Raji (cell line): ENCODE measurements around the gene DMAC1.

Experiments
- POLR2A ChIP-seq: IDR thresholded peaks from 2 replicates; pipeline ENCODE4 v1.6.1; 2011; ENCODE audit warnings: low read depth, low read length, control low read depth; ENCODE audit not compliant: insufficient read depth

DMAC1 gene

DNA sequence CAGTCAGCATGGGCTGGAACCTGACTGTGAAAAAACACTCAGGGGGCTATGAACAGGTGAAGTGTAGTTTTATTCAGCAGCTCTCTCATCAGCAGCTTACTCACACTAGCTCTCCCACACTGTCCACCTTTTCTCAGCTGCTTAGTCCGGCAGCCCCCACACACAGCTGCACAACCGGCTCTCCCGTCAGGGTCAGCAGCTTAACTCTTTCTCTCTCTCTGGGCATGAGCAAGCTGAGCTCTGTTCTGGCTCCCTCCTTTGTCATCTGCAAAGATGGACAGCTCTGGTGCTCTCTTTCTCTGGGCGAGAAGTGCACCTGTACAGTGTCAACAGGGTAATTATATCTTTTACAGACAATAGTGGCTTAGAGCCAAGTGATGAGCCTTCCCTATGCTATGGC lies 8.2 kb downstream of the DMAC1 start:
- TF ChIP-seq POLR2A: no peak

DNA sequence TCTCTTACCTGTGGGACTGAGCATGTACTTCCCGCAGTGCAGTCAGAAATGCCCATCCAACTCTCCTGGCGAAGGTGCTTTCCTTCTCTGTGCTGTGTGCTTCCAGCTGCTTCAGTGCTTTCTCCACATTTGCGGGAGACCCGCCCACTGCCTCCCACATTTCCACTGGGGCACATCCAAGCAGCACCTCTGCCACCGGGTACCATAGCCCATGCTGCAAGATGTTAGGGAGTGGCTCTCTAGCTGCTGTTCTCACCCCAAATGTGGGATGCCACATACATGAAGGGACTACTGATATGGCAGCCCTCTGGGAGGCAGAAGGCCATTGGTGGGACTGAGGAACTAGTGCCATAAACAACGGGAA lies 8.8 kb downstream of the DMAC1 start:
- no peak for TF ChIP-seq POLR2A

DNA sequence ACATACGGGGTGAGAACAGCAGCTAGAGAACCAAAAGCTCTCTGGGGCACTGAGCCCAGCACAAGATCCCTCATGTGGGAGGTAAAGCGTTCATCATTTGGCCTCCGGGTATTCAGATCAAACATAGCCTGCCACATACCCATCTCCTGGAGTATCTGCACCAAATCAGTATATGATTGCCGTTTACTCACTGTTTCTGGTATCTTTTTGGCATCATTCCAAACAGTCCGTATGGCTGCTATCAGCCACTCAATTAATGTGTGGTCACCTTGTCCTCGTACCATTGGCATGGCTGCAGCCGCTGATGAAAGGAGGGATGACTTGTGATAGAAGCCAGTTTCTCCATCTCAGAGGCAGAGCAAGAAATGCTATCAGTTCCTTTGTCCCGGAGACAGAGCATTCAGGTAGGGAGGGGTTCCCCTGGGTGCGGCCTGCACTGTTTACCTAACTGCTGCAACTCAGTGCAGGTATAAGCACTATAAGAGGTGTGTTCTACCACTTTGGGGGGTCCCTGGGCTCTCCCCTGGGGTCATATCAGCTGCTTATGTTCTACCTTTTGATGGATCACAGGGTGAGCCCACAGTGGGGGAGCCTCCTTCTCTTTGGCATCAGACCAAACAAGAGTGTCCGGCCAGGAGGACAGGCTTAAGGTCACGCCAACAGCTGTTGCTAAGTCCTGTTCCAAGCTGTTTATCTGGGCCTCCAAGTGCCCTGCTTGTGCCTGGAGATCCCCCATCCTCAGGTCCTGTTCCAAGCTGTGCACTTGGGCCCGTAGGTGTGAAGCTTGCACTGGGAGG lies 9.4 kb downstream of the DMAC1 start:
- no peak for TF ChIP-seq POLR2A

DNA sequence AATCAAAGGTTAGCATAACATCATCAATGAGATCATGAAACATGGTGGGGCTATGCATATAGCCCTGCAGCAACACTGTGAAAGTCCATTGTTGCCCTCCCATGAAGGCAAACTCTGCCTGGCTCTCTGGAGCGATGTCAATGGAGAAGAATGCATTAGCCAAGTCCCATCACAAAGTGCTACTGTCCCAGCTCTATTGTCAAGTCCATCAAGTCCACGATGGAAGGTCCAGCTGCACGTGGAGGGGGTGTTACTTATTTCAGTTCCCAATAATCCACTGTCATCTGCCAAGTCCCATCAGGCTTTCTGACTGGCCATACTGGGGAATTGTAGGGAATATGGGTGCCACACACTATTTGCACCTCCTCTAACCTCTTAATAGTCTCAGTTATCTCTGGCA lies 10.8 kb downstream of the DMAC1 start:
- TF ChIP-seq POLR2A: no peak

DNA sequence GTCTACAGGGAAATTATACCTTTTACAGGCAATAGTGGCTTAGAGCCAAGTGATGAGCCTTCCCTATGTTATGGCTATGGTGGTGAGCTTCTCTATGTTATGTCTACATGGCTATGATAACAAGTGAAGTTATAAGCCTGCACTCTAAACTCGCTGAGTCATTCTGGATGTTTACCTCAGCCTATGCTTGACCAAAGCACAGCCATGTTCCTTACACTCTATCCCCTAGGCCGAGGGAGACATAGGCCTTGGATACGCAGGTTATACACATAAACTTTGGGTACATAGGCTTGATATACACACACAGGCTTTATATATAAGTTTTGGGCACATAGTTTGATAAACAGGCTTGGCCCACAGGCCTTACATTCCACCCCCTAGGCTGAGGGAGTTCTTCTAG lies 13.8 kb downstream of the DMAC1 start:
- no peak for TF ChIP-seq POLR2A

DNA sequence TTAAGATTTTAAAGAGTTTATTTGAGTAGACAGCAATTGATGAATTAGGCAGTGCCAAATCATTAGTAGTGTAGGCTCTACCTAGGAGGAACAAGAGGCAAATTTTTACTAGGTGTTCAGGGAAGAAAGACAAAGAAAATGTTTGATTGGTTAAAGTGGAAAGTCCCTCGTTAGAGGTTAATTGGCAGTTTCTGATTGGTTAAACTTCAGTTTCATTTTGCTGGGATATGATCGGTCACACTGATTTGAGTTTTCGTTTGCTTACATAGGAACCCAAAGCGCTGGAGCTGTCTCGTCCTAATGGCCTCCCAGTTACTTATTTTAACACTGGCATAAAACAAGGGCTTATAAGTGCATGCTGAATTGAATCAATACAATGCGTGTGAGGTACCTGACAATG lies 15.1 kb downstream of the DMAC1 start:
- TF ChIP-seq POLR2A: no peak

DNA sequence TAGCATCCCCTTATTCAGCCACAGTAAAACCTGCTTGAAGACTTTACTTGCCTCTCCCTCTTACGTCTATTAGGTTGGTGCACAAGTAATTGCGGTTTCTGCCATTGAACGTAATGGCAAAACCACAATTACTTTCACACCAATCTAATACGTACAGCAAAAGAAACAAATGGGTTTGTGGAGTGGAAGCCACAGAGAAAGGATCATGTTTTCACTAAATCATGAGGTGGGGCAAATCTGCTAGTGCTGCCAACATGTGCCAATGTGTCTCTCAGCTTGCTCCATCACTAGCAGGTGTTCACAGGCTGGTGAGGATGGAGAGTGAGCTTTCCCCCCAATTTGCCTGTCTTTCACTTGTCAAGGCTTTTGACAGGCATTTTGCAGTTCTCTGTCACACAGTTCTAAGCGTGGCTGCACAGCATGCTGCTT lies 15.9 kb downstream of the DMAC1 start:
- TF ChIP-seq POLR2A: no peak

DNA sequence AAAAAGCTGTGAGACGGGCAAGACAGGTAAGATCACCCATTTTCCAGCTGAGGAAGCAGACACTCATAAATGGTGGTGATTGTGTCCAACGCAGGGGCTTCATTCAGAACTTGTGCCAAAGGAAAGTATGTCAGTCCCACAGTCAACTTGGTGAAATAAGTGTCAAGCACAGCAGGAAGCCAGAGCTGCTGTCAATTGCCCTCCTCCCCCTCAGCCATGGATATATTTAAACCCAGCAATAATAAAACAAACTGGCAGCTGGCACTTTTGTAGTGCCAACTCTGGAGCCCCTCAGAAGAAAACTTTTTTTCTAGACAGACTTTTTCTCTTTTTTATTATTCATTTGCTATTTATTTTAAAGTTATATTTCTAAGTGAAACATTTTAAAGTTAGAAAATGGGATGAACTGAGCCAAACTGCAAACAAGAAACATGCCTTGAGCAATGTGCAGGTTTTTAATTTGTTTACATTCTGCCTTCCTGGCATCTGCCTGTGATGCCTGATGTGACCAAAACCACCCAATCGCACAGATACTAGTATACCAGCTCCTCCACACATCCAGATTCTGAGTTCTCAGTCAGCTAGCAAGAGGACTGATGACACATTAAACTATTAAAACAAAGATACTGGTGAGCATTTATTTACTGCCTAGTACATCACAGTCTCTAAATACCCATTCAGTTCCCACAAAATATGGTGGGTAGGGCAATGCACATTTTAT lies 17.0 kb downstream of the DMAC1 start:
- TF ChIP-seq POLR2A: no peak

DNA sequence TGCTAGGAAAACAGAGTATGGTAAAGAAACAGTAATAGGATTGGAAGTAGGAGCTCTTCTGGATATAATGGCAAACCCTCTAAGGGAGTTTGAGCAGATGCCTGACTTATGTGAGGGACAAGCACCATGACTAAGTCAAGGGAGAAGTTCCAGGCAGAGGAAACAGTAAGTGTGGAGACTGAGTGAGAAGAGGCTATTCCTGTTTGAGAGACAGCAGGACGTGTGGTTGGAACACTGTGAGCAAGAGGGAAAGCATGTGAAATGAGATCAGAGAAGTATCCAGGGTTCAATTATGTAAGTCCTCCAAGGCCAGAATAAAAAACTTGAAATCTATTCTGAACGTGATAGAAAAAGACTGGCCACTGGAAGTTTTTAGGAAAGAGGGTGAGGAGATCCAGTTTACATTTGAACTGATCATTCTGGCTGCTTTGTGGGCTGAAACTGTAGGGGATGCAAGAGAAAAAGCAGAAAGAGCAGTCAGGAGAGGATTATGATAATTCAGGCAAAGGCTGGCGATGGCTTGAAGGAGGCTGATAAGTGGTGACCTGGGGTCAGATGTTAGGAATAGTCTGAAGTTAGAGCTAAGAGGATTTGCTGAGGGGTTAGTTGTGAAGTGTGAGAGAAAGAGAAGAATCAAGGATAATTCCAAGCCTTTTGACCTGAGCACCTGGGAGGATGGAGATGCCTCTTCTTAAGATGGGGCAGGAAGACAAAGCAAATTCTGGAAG lies 19.2 kb downstream of the DMAC1 start:
- TF ChIP-seq POLR2A: no peak

DNA sequence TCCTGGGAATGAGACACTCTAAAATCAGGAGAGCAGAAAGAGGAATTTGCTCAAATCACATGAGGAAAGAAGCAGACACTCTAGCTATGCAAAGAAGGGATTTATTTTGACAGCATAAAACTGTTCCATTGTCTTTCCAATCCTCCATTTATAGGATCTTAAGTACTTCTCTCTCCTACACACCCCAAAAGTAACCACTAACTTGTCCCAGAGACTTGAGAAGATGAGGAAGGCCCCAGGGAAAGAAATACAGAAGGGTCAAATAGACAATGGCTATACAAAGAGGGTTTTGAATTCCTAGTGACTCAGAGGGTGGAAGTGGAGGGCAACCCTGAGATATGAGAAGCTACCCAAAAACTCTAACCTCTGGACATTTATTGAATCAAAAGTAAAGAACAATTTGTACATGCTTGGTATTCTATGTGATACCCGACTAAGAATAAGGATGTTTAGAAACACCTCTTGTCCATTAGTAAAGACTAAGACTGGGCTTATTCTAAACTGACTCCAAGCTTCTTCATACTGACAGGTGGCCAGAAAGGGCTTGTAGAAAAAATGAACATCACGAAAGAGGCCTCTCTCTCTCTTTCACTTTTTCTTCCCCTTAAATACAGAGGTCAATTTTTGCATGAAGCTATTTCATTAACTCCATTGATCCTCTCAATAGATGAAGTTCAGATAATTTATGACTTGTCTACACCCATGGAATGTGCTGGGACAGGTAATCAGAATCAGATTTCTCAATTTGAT lies 20.6 kb downstream of the DMAC1 start:
- TF ChIP-seq POLR2A: no peak

DNA sequence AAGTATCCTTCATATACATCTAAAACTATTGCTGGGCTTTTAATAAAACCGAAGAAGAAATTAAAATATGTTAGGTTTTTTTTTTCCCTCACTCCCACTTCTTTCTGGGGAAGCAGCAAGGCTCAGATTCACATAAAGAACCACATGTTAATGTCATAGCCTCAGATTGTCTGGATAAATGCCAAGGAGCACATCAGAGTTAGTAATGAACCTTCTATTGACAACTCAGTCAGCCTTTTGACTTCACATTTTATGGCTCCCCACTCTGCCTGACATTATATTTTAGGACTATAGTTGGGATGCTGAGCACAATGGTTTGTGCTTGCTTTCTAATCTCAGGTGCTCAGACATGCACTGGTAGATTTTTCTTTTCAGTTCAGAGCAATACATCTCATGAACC lies 21.8 kb downstream of the DMAC1 start:
- TF ChIP-seq POLR2A: no peak

DNA sequence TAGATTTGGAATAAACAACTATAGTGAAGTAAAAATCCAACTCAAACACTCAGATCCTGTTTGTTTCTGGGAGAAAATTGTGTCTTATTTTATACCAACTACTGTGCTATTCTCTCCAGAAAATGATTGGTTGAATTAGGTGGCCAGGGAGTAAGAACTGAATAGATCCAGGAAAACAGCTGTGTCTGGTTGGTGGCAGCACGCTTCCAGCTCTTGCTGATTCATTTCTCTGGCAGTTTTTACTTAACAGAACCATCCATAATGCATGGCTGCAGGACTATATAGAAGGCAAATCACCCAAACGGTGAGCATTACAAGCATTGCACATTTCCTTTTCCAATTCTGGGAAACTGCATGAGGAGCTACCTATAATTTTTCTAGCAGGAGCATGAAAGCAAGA lies 29.5 kb downstream of the DMAC1 start:
- no peak for TF ChIP-seq POLR2A

DNA sequence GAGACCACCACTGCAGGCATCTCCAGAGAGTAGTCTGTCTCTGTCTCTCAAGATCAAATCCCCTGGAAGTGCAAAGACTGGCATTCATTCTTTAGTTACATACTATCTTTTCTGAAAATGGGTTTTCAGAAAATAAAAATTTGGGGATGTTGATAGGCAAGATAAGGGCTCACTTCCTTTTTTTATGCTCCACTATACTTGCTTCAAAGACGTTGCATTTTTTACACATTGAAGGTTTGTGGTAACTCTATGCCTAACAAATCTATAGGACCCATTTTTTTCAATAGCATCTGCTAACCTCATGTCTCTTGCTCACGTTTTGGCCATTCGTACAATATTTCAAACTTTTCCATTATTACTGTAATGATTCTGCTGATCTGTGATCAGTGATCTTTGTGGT lies 37.0 kb downstream of the DMAC1 start:
- no peak for TF ChIP-seq POLR2A

DNA sequence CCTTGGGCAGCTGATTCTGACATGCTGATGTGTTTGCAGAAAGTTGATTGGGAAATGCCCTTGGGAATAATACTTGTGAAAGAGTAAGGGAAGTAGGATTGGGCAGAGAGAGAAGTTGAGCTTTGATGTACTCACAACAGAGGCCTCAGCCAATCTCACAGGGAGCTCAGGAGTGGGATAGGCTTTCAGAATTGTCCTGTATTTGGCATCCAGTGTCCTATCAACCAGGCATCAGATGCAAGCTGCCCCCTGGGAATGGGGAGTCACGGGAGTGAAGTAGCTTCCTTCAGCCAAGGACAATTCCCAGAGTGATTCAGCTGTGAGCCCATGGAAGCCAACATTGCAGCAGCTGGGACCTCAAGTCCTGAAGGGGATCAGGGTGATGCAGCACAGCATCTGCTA lies 39.6 kb downstream of the DMAC1 start:
- no peak for TF ChIP-seq POLR2A

DNA sequence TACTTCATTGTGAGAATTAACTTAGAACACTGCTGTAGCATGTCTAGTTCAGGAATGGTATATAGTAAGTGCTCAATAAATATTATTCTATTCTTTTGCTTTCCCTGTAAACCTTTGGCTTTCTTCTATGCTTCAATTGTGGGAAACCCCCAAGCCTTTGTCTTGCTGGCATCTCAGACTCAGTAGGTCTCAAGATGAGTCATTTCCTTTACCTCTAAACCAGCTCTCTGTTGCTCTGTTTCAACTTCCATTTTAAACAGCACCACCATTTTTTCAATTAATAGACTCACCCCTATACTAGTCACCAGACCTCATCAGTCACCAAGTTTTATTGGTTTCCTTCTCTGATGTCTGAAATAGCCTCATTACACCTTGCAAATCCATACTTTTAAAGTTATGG lies 43.5 kb downstream of the DMAC1 start:
- TF ChIP-seq POLR2A: no peak
